ENCODE measurements around the gene MTPN.

Gene MTPN, protein sequence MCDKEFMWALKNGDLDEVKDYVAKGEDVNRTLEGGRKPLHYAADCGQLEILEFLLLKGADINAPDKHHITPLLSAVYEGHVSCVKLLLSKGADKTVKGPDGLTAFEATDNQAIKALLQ

DNA sequence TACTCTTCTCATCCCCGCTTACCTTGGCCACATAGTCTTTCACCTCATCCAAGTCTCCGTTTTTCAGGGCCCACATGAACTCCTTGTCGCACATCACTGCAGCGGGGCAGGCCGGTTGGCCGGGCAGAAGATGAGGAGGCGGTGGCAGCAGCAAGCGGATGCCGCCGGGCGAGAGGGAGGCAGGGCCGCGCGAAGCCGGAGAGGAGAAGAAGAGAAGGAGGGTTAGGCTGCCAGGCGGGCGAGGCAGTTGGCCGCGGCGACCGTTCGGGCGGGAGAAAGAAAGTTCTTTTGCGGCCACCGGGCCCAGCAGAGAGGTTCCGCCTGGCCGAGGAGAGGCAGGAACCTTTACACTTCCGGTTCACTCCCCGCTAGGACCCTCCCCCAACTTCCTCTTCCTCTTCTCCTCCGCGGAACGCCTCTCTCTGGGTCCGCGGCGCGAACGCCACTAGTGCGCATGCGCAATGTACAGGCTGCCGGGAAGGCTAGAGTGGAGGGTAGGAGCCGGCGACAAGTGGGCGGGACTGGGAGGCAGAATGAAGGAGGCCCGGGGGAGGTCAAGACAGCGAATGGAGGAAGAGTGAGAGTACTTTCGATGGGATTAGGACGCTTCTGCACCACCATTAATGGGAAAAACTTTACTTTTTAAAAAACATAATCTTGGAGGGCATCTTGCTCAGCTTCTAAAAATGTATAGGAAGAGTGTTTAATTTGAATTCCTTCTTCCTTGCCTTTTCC is at the start of gene MTPN:
TSS of gene MTPN (minus strand) at position 353 of the 735 bp plus-strand sequence. CDS start at position 94, 259 bp downstream.
- peak; percentile 59 for DNase-seq (ENCODE audit: low read depth, low spot score)

DNA sequence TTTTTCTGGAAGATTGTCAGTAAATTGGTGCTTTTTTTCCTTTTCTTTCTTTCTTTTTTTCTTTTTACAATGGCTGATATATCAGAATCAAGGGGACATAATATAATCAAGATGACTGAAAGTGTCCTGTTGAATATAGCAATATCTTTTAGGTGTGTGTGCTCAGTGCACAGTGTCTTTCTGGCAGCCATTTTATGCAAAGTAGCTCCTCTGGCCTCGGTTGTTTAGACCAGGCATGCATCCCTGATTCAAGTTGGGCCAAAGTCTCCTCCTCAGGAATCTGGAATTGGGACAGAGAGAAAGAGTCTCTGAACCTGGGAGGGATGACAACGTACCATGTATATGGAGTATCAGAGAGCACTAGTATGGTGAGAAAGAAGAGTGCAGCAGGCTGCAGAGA is 49.0 kb upstream of the MTPN start:
- TF ChIP-seq, protein P1, sequence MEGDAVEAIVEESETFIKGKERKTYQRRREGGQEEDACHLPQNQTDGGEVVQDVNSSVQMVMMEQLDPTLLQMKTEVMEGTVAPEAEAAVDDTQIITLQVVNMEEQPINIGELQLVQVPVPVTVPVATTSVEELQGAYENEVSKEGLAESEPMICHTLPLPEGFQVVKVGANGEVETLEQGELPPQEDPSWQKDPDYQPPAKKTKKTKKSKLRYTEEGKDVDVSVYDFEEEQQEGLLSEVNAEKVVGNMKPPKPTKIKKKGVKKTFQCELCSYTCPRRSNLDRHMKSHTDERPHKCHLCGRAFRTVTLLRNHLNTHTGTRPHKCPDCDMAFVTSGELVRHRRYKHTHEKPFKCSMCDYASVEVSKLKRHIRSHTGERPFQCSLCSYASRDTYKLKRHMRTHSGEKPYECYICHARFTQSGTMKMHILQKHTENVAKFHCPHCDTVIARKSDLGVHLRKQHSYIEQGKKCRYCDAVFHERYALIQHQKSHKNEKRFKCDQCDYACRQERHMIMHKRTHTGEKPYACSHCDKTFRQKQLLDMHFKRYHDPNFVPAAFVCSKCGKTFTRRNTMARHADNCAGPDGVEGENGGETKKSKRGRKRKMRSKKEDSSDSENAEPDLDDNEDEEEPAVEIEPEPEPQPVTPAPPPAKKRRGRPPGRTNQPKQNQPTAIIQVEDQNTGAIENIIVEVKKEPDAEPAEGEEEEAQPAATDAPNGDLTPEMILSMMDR (IDR thresholded peaks at IDR 0.05; ENCODE audit: insufficient read depth, low read length, missing control alignments), result no peak
- H3K4me3 ChIP-seq (ENCODE audit: low read depth, low read length), result no peak overlapping the region
- no peak for DNase-seq (ENCODE audit: low read depth, low spot score)
- POLR2A ChIA-PET, result no interaction called here
- CTCF ChIA-PET, result interaction anchor here (0.7 to 1.8 kb wide), 2 partner anchors 25 to 225 kb away, joined by 3 to 8 read pairs; no protein-coding TSS in a partner anchor

More for the DNA sequence above, at the start of gene MTPN:
- H3K4me3 ChIP-seq (ENCODE audit: low read depth, low read length), result peak within 1 kb of the TSS; percentile 88
- TF ChIP-seq, protein P1 (IDR thresholded peaks at IDR 0.05; ENCODE audit: insufficient read depth, low read length, missing control alignments), result no peak
- POLR2A ChIA-PET, result interaction anchor here (1.4 kb wide), 1 partner anchor 11 kb away, joined by 3 read pairs; no protein-coding TSS in a partner anchor
- CTCF ChIA-PET, result interaction anchor here (0.7 kb wide), 1 partner anchor 11 kb away, joined by 3 read pairs; no protein-coding TSS in a partner anchor

DNA sequence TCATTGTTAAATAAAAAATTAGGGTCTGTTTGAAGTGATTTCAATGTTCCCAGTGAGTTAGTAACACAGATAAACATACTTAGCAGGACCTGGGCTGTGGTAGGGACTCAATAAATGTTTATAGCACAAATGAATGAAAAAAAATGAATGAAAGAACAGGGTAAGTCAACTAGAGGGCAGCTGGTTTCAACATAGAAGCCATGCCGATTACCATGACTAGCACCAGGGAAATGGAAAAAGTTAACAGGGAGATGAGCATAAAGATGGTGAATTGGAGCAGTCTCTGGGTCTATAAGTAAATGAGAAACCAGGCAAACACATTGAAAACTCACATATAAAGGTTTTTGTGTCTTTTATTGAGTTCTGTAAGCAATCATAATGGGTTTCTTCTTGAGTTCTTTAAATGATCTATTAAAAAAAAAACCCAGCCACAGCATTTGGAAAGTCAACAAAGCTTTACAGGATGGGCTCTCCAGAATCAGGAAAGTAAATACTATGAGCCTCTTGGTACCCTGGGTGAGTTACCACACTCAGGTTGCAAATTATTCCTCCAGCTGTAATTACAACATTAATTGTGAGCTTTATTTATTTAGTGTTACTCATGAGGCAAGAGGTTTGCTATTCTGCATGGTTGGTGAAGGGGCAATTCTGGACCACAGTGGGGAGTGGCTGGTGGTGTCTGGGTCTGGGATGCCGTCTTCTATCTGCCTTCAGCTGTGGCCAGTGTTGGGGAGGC is 46.1 kb upstream of the MTPN start:
- DNase-seq (ENCODE audit: low read depth, low spot score), result no peak
- TF ChIP-seq, protein P1 (IDR thresholded peaks at IDR 0.05; ENCODE audit: insufficient read depth, low read length, missing control alignments), result no peak
- CTCF ChIA-PET, result interaction anchor here (0.6 kb wide), 1 partner anchor 225 kb away, joined by 3 read pairs; no protein-coding TSS in a partner anchor
- POLR2A ChIA-PET, result no interaction called here
- no peak overlapping the region for H3K4me3 ChIP-seq (ENCODE audit: low read depth, low read length)

DNA sequence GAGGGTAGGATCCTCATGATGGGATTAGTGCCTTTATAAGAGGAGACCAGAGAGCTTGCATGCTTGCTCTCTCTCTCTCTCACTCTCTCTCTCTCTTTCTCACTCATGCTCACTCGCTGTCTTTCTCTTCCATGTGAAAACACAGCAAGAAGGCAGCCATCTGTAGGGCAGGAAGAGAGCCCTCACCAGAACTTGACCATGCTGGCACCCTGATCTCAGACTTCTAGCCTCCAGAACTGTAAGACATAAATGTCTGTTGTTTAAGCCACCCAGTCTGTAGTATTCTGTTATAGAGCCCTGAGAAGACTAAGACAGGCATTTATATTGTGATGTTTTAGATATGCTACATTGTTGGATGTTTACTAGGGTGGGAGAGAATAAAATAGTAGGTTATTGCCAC is 43.4 kb upstream of the MTPN start:
- CTCF ChIA-PET, result no interaction called here
- POLR2A ChIA-PET, result no interaction called here
- TF ChIP-seq, protein P1 (IDR thresholded peaks at IDR 0.05; ENCODE audit: insufficient read depth, low read length, missing control alignments), result no peak
- DNase-seq (ENCODE audit: low read depth, low spot score), result no peak
- H3K4me3 ChIP-seq (ENCODE audit: low read depth, low read length), result no peak overlapping the region

DNA sequence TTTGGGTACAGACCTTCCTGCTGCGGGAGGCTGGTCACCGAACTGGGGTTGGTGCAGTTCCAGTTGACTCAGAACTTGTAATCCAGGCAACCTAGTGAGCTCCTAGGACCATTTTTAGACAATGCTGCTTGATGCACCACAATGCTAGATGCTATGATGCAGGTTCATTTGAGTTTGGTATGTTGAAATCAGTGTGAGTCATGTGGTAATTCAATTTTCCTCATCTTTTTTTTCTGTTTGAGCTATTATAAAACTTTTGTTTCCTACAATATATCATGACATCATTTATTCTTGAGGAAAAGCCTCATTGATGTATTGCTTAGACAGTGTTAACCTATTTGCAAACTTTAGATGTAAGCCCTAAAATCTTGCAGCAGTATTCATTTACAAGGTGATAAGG is 40.9 kb upstream of the MTPN start:
- TF ChIP-seq, protein P1 (IDR thresholded peaks at IDR 0.05; ENCODE audit: insufficient read depth, low read length, missing control alignments), result no peak
- POLR2A ChIA-PET, result no interaction called here
- no peak for DNase-seq (ENCODE audit: low read depth, low spot score)
- CTCF ChIA-PET, result interaction anchor here (0.6 to 1.3 kb wide), 3 partner anchors 9 to 363 kb away, joined by 3 to 7 read pairs (median 4); no protein-coding TSS in a partner anchor
- no peak overlapping the region for H3K4me3 ChIP-seq (ENCODE audit: low read depth, low read length)
